Mammary epithelial cell (primary cell): ENCODE measurements around the gene THAP4.

Experiments
- EZH2 ChIP-seq: IDR thresholded peaks from 2 replicates; pipeline ENCODE4 v1.6.1; 2012; ENCODE audit warnings: low read length, inconsistent platforms, borderline replicate concordance
- TF ChIP-seq, protein P1 (sequence below), 2 donors: IDR thresholded peaks in 1 of 2; conservative IDR thresholded peaks in 1 of 2; 2 replicates each; pipeline ENCODE4 v1.5.1; 2011 to 2012; ENCODE audit warnings: inconsistent platforms in 2 of 2, low read length in 2 of 2, mild to moderate bottlenecking in 2 of 2, control low read depth in 1 of 2, low read depth in 1 of 2; ENCODE audit not compliant: insufficient read depth in 1 of 2; ENCODE audit errors: extremely low read depth in 1 of 2

DNA sequence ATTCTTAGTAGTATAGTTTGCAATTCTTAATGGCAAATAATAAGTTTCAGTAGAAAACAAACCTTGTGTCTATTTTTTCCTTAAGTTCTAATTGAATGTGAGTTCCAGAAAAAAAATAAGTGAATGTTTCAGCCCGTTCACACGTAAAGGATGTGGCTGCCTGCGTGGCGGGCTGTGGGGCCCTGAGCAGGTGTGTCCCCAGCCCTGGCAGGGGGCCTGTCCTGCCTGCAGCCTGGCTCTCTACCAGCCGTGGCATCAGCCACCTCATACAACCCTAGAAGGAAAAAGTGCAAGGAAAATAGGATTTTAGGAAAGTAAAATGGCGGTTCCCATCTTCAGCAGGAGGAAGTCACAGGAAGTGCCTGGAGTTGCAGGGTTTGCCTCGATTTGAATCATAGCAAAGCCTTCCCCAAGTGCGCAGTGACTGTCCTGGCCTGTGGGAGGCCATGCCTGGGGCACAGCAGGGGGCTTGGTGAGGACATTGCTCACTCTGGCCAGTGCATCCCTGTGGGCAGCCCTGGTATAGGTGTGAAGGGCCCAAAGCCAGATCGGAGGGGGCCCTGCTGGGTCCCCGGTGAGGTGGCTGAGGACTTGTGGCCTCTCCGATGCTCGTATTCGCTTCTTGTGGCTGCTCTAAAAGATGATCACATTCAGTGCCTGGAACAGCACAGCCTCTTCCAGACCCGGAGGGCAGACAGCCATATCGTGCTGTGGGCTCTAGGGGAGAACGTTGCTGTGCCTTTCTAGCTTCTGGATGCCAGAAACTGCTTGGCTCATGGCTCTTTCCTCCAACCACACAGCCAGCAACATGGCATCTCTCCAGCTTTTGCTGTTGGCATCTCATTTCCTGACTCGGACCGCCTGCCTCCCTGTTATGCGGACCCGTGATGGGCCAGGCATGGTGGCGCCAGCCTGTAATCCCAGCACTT is 37.1 kb upstream of the THAP4 start:
- TF ChIP-seq EZH2, result no peak
- TF ChIP-seq, protein P1, sequence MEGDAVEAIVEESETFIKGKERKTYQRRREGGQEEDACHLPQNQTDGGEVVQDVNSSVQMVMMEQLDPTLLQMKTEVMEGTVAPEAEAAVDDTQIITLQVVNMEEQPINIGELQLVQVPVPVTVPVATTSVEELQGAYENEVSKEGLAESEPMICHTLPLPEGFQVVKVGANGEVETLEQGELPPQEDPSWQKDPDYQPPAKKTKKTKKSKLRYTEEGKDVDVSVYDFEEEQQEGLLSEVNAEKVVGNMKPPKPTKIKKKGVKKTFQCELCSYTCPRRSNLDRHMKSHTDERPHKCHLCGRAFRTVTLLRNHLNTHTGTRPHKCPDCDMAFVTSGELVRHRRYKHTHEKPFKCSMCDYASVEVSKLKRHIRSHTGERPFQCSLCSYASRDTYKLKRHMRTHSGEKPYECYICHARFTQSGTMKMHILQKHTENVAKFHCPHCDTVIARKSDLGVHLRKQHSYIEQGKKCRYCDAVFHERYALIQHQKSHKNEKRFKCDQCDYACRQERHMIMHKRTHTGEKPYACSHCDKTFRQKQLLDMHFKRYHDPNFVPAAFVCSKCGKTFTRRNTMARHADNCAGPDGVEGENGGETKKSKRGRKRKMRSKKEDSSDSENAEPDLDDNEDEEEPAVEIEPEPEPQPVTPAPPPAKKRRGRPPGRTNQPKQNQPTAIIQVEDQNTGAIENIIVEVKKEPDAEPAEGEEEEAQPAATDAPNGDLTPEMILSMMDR (conservative IDR thresholded peaks at IDR 0.05 in 1 of 2, IDR thresholded peaks at IDR 0.05 in 1 of 2; ENCODE audit: extremely low read depth in 1 of 2, insufficient read depth in 1 of 2, low read depth in 1 of 2, low read length in 2 of 2), result no peak
